Breast epithelium (tissue), 4 donors: ENCODE data around the gene G6PD. TPM values are rescaled to one million over a fixed set of nuclear protein-coding genes. Genes with fewer than 3 reads are reported as not detected.

Source experiments
- DNase-seq, 2 donors: peaks; one replicate each; pipeline ENCODE4 v3.0.0-alpha.2; 2019; ENCODE audit warnings: low spot score in 2 of 2
- H3K27ac ChIP-seq, 2 donors: fragments of 200-600 bp; sonication (generic) in 1 of 2; one replicate each; pipeline ENCODE4 v1.5.1; 2016 to 2019; ENCODE audit warnings: mild to moderate bottlenecking in 1 of 2
- H3K27me3 ChIP-seq, 2 donors: fragments of 200-600 bp; sonication (generic) in 1 of 2; one replicate each; pipeline versions ENCODE4 v1.5.1 to v1.6.0; 2017 to 2019; ENCODE audit warnings: control low read depth in 1 of 2, mild to moderate bottlenecking in 1 of 2
- H3K36me3 ChIP-seq: fragments of 200-600 bp; one replicate; pipeline ENCODE4 v1.5.1; 2019
- H3K4me1 ChIP-seq, 2 donors: fragments of 200-600 bp; sonication (generic); one replicate each; pipeline ENCODE4 v1.5.1; 2016 to 2019; ENCODE audit warnings: control low read depth in 1 of 2
- H3K4me3 ChIP-seq, 3 donors: fragments of 200-600 bp; sonication (generic); 1 replicate in 2 of 3; 2 replicates in 1 of 3; pipeline ENCODE4 v1.5.1; 2016 to 2019; ENCODE audit warnings: mild to moderate bottlenecking in 3 of 3, moderate library complexity in 2 of 3
- H3K9me3 ChIP-seq, 2 donors: fragments of 200-600 bp; sonication (generic) in 1 of 2; one replicate each; pipeline ENCODE4 v1.5.1; 2016 to 2019; ENCODE audit warnings: control low read depth in 1 of 2
- POLR2A ChIP-seq: fragments of 450-650 bp; IDR thresholded peaks from one replicate; pipeline ENCODE4 v1.6.1; 2016; ENCODE audit warnings: antibody characterized with exemption, mild to moderate bottlenecking, moderate library complexity
- POLR2AphosphoS5 ChIP-seq, 3 donors: sonication (generic); formaldehyde crosslinking; IDR thresholded peaks; one replicate each; pipeline ENCODE4 v1.6.1; 2017; ENCODE audit warnings: antibody characterized with exemption in 3 of 3
- intact Hi-C: fragments of 100-400 bp; cut with DNase I; formaldehyde crosslinking; loops from one replicate; pipeline ENCODE4 v1.15.1; 2023; ENCODE audit warnings: low total_unique reads
- total RNA-seq, 3 donors: library from RNA; depleted of rRNA; stranded (reverse); fragments of >200 nt; gene quantifications; one replicate each; pipeline ENCODE4 v1.1.0, GENCODE V29; 2016
- TF ChIP-seq, protein P1 (sequence below), 3 donors: fragments of 450-650 bp; IDR thresholded peaks; one replicate each; pipeline ENCODE4 v1.5.1; 2016 to 2017; ENCODE audit warnings: antibody characterized with exemption in 3 of 3, mild to moderate bottlenecking in 3 of 3, moderate library complexity in 3 of 3

Gene G6PD
- total RNA-seq, 3 donors from 2014 or later: 25.6 to 45.2 (median 38.2) TPM

DNA sequence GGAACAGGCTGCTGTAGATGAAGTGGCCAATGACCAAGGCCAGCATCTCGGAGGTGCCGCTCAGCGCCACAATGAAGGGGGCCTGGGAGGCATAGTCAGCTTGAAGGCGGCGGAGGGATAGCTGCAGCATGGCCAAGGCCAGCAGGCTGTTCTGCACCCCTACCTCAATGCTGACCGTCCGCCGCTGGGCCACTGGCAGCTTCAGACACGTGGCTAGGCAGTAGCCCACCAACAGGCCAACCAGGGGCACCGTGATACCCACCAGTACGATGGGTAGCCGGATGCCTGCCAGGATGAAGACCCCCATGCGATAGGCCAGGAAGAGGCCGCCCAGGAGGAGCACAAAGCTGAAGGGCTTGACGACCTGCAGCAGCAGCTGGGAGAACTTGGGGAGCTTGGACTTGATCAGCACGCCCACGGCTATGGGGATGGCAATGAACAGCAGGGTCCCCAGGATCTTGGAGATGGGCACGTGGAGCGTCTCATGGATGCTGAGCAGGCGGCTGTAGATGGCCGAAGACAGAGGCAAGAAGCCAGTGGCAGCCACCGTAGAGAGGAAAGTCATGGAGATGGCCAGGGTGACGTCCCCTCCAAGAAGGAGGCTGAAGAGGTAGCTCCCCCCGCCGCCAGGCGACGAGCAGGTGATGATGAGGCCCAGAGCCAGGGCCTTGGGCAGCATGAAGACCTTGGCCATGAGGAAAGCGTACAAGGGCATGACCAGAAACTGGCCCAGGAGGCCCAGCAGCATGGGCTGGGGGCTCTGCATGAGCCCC lies 58.9 kb downstream of the G6PD start:
- Histone ChIP-seq H3K4me1 (peaks cover 0 to 7% of the 10 kb centered on the region in 2 donors), H3K9me3 (no peaks in the 10 kb centered on the region), H3K36me3 (no peaks in the 10 kb centered on the region), H3K27ac (peak overlapping the region in 1 of 2 donors; percentile 77), H3K4me3 (no peak overlapping the region), H3K27me3 (peaks cover 0 to 27% of the 10 kb centered on the region in 2 donors)
- intact Hi-C loops: no loop called here
- no peak for DNase-seq
- TF ChIP-seq POLR2A: no peak
- TF ChIP-seq, protein P1, sequence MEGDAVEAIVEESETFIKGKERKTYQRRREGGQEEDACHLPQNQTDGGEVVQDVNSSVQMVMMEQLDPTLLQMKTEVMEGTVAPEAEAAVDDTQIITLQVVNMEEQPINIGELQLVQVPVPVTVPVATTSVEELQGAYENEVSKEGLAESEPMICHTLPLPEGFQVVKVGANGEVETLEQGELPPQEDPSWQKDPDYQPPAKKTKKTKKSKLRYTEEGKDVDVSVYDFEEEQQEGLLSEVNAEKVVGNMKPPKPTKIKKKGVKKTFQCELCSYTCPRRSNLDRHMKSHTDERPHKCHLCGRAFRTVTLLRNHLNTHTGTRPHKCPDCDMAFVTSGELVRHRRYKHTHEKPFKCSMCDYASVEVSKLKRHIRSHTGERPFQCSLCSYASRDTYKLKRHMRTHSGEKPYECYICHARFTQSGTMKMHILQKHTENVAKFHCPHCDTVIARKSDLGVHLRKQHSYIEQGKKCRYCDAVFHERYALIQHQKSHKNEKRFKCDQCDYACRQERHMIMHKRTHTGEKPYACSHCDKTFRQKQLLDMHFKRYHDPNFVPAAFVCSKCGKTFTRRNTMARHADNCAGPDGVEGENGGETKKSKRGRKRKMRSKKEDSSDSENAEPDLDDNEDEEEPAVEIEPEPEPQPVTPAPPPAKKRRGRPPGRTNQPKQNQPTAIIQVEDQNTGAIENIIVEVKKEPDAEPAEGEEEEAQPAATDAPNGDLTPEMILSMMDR (IDR thresholded peaks at IDR 0.05): no peak
- TF ChIP-seq POLR2AphosphoS5 (IDR thresholded peaks at IDR 0.05): no peak

DNA sequence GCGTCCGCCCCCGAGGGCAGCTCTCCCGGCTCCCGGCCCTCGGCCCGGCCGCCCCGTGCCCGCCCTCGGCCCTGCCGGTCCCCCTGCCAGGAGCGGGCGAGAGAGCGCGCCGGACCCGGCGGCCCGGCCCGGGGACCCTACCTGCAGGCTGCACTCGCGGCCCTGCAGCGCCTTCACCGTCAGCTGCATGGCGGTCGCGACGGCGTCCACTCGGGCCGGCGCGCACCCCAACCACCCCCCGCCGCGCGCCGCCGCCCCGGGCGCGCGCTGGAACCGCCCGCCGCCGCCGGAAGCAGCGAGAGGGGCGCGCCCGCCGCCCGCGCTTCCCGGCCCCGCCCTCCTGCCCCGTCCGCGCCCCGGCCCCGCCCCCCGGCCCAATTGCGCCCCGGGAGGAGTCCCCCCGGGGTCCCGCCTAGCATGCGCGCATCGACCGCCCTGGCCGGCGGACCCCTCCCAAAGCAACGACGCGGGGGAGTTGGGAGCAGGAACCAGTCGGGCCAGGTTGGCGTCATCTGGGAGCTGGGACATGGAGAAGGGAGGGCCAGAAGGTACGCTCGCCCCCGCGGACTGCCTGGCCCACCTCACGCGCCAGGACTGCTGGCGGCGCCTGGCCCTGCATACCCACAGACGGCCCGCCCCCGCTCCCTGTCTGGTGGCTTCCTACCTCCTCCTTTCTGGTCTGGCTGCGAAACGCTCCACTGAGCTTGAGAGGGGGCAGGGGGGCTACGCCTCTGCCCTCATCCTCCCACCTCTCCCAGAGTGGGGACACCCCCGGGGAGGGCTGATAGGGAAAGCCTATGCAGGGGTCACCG lies 60.0 kb downstream of the G6PD start, which contains the start of gene UBL4A:
TSS of gene UBL4A (minus strand) at position 220 of the 812 bp plus-strand sequence. CDS start at position 189, 31 bp downstream.
- Histone ChIP-seq H3K27ac (peak within 1 kb of the TSS; percentile 76 to 77), H3K4me3 (peak within 1 kb of the TSS; percentile 51 to 75 (median 66)), H3K36me3 (no peaks in the 10 kb centered on the region), H3K27me3 (peaks cover 0 to 36% of the 10 kb centered on the region in 2 donors), H3K9me3 (no peaks in the 10 kb centered on the region), H3K4me1 (peaks cover 0 to 7% of the 10 kb centered on the region in 2 donors)
- TF ChIP-seq, protein P1 (IDR thresholded peaks at IDR 0.05): no peak
- no peak for TF ChIP-seq POLR2A
- TF ChIP-seq POLR2AphosphoS5 (IDR thresholded peaks at IDR 0.05): no peak
- intact Hi-C loops: no loop called here
- peak; percentile 57 to 74 for DNase-seq

DNA sequence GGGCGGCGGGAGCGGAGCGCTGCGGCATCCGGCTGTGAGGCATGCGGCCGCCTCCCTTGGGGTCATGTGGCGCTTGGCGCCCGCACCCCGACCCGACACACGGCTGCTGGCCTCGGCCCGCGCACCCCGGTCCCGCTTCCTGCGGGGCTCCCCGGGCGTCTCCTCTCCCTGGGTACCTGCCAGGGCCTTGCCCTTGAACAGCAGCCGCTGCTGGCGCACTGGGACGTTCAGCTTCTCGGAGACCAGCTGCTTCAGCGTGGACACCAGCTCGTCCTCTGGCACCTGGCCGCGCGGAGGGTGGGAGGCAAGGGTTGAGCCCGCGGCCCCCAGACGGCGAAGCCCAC lies 60.6 kb downstream of the G6PD start:
- intact Hi-C loops: no loop called here
- DNase-seq: no peak
- Histone ChIP-seq H3K4me3 (peak overlapping the region; percentile 51 to 75 (median 66)), H3K27me3 (peaks cover 0 to 36% of the 10 kb centered on the region in 2 donors), H3K27ac (peak overlapping the region; percentile 67 to 77), H3K9me3 (no peaks in the 10 kb centered on the region), H3K36me3 (no peaks in the 10 kb centered on the region), H3K4me1 (peaks cover 0 to 7% of the 10 kb centered on the region in 2 donors)
- TF ChIP-seq, protein P1 (IDR thresholded peaks at IDR 0.05): no peak

DNA sequence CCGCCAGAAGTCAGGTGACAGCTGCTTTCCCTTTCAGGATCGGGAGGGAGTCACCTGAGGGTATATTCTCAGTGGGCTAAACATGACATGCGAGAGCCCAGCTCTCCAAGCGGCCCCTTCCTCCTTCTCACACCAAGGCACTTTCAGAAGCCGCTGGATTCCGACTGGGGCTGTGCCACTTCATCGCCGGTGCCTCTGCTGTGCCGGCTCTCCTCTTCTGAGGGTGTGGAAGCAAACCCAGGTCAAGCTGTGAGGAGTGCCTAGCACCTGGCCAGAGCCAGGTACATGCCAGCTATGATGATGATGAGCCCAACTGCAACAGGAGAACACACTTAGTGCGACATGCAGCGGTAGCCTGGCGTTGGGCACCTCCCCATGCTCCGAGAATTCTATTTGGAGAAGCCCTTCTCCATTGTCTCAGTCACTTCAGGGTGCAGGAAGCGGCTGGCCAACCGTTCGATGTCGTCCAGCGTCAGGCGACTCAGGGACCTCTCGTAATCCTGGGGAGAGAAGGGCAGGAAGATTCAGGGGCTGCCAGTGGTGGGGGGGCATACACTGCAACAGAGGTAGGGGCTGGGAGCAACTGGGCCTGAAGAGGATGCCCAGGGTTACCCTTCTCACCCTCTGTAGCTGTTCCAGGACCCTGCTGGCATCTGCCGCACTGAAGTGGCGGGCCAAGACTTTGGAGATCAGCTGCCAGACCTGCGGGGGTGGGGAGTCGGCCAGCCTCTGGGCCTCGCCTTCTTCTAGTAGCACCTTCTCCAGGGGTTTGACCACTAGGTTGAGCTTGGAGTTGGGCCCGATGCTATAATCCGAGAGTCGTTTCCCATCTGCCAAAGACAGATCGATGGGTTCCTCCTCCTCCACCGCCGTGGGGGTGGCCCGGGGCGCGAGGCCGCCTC lies 61.2 kb downstream of the G6PD start:
- no peak for DNase-seq
- H3K27ac ChIP-seq: peak overlapping the region; percentile 67 to 77
- H3K36me3 ChIP-seq: no peaks in the 10 kb centered on the region
- peak overlapping the region; percentile 51 to 75 (median 66) for H3K4me3 ChIP-seq
- H3K9me3 ChIP-seq: no peaks in the 10 kb centered on the region
- peaks cover 0 to 36% of the 10 kb centered on the region in 2 donors for H3K27me3 ChIP-seq
- TF ChIP-seq POLR2A: no peak
- no peak for TF ChIP-seq POLR2AphosphoS5 (IDR thresholded peaks at IDR 0.05)
- TF ChIP-seq, protein P1 (IDR thresholded peaks at IDR 0.05): no peak
- peaks cover 0 to 7% of the 10 kb centered on the region in 2 donors for H3K4me1 ChIP-seq
- intact Hi-C loops: no loop called here
